ENCODE data around the gene CACNA2D2.

Gene CACNA2D2

DNA sequence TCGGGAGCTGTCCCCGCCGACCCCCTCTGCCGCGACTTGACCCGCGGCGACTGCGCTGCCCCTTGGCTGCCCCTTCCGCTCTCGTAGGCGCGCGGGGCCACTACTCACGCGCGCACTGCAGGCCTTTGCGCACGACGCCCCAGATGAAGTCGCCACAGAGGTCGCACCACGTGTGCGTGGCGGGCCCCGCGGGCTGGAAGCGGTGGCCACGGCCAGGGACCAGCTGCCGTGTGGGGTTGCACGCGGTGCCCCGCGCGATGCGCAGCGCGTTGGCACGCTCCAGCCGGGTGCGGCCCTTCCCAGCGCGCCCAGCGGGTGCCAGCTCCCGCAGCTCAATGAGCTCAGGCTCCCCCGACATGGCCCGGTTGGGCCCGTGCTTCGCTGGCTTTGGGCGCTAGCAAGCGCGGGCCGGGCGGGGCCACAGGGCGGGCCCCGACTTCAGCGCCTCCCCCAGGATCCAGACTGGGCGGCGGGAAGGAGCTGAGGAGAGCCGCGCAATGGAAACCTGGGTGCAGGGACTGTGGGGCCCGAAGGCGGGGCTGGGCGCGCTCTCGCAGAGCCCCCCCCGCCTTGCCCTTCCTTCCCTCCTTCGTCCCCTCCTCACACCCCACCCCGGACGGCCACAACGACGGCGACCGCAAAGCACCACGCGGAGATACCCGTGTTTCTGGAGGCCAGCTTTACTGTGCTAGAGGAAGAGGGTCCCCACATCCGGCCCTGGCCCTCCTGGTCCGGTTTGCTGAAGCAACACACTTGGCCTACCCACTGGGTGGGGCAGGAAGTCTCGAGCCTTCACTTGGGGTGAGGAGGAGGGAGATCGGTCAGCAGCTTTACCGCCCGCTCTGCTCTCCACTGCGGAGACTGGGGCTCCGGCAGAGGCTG, 162.7 kb downstream of the CACNA2D2 start, which contains the start of gene RASSF1:
TSS of gene RASSF1 (minus strand) at position 389 of the 882 bp plus-strand sequence. CDS start at position 358, 31 bp downstream.
- DNase-seq: peak; percentile 98

GRCh38 chr3:50340147-50340447, 163.3 kb downstream of the CACNA2D2 start:
- DNase-seq: peak; percentile 47

- DNase-seq: no peak
Observed at GRCh38 chr3:50339485-50340146, 163.8 kb downstream of the CACNA2D2 start.

DNA sequence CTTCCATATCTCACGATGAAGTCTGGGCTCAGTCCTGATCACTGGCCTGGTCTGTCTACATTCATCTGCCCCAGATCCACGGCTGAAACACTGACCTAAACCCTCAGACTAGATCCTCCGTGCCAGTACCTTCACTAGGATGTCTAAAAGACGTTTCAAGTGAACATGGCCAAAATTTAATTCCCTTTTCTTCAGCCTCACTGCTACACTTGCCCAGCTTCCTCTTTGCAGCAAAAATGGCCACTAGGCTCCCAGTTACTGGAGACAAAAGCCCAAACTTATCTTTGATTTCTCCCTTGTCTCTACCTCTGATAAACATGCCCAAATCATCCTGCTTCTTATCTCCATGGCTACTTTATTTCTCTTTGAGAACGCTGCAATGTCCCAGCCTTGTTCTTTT, 164.5 kb downstream of the CACNA2D2 start:
- peak; percentile 79 for DNase-seq

DNA sequence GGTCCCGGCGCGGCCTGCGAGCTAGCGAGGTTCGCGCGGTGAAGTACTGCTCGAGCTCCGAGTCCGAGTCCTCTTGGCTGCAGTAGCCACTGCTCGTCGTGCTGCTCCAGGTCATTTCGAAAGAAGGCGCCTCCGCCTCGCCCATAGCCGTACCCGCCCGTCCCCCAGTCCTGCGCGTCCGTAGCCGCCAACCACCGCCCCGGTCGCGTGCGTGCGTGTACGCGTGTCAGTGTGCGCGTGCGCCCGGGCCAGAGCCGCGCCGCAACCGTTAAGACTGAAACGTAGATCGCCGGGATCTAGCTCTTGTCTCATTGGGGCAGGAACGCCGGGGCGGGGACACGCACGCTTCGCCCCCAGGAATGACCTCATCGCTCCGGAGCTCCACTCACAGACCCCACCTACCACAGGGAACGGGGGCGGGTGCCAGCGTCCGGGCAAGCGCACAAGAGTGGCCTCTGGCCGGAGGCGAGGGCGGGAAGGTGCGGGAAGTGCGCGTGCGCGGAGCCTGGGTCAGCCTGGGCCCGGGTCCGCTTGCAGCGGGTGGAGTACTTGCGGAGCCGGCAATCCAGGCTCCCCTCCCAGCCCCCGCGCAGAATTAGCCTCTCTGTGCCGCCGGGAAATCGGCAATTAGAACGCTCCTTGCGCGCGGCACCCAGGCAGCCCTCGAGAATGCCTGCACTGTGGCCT, 166.1 kb downstream of the CACNA2D2 start:
- peak; percentile 100 for DNase-seq

DNA sequence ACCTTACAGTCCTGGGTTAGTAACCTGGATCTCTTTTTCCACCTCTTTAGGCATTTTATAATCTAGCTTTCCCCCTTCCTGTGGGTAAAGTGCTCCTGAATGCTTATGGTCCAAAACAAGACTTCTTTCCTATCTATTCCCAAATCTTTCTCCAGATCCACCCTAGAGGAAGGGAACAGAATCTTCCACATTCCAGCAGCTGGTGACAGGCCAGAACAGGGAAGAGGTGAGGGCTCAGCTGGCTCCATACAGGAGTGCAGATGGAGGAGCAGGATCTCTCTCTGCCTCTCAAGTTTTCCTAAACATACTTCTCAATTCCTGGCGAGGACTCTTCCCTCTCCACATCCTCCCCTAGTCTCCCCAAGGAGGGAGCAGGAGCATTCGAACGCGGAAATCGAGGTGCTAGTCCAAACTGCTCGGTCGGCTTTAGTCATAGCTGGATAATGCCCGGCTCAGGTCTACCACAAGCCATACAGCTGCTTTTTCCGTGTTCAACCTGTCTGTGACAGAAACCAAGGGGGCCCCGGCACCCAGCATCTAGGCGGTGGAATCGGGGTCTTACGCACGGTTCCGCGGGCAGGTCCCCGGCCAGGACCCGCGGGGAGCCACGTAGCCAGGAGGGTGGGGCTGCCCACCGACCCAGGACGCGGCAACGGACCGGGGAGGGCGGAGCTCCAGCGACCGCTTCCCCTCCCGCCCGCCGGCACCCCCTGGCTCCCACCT, 166.8 kb downstream of the CACNA2D2 start:
- DNase-seq: no peak

DNA sequence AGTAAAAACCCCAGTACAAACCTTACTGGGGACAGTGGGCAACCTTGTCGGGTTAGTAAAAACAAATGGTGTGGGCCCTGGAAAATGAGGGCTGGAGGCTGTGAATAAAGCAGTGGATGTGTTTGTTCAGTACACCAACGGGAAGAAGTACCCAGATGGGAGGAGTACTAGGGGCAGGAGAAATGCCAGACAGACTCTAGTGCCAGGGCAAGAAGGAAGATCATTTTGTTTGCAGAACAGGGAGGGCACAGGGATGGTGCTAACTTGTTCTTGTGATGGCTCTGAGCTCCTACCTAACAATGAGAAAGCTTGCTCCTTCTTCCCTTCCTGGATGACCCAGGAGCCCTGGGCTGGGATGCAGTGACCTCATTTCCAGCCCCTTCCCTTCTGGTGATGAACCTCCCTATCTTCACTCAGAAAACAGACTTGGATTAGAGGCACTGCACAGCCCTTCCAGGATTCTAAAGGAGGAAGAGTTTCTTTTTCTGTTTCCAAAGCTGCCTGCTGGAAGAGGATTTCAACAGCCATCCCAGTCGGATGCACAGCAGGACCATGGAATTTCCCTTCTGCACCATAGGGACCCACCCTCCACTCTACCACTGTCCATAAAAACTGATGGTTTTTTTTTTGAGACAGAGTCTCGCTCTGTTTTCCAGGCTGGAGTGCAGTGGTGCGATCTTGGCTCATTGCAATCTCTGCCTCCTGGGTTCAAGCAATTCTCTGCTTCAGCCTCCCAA, 168.9 kb downstream of the CACNA2D2 start:
- no peak for DNase-seq

DNA sequence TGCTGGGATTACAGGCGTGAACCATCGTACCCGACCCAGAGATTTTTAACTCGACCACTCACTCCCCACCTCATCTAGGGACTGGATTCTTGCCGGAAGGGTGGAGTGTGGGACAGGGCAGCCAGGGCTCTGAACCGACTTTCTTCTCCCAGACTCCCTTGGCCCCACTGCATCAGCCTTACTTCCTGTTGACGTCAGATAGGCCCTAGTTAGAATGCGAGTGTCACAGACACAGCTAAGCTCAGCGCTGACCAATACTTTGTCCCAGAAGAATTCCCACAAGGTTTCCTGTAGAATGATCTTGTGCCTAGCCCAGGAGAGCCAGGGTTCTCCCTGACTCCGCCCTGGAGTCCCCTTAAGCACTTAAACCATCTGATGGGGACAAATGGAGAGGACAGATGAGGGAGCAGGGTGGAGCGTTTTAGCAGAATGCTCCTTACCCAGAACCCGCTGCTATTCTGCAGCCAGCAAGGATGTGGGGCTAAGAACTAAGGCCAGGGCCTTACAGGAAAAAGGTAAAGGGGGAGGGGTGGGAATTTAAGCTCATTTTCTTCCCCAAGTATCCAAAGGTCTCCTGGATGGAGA, 169.6 kb downstream of the CACNA2D2 start:
- DNase-seq: no peak

- DNase-seq: no peak
Observed at GRCh38 chr3:50331364-50331907, 172.0 kb downstream of the CACNA2D2 start.

DNA sequence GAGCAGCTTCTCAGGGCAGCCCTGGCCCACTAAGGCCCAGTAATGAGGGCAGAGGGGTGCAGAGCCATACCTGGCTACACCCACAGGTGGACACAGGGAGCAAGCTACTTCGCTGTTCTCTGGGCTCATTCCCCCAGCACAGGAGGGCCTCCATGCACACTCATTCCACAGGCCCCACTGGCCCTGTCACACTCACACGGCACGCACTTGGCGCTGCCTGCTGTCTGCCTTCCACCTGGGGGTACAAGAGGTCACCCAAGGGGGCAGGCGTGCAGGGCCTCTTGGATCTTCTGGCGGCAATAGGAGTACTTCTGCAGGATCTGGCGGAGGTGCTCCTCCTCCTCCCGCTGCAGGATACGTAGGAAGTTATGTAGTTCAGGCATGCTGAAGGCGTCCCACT, 173.1 kb downstream of the CACNA2D2 start:
- DNase-seq: no peak

- peak; percentile 99 for DNase-seq
Observed at GRCh38 chr3:50327943-50328691, 175.3 kb downstream of the CACNA2D2 start, which contains the start of gene TUSC2. TSS of gene TUSC2 (minus strand) at chr3:50328223. CDS start at chr3:50328099, 124 bp downstream.

DNA sequence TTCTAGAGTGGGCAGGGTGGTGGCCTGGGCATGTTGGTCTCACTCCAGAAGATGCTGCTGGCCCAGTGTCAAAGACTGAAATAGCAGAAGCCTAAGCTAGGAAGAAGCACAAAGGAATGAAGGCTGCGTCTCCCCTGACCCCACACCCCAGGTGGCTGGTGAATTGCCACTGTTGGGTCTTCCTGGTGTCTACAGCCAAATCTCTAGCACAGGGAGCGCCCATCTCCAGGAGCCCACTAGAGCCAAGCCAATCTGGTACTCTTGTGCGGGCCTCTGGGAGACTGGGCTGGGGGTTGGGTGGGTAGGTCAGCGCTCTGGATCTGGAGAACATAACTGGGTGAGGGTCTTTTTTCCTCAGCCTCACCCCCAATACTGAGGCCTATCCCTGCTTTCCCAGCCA, 176.3 kb downstream of the CACNA2D2 start:
- DNase-seq: no peak

GRCh38 chr3:50326182-50326541, 177.3 kb downstream of the CACNA2D2 start:
- no peak for DNase-seq

- no peak for DNase-seq
Observed at GRCh38 chr3:50325497-50326181, 177.8 kb downstream of the CACNA2D2 start.

GRCh38 chr3:50325113-50325480, 178.3 kb downstream of the CACNA2D2 start:
- no peak for DNase-seq

- peak; percentile 86 for DNase-seq
Observed at GRCh38 chr3:50324351-50325112, 178.9 kb downstream of the CACNA2D2 start.

DNA sequence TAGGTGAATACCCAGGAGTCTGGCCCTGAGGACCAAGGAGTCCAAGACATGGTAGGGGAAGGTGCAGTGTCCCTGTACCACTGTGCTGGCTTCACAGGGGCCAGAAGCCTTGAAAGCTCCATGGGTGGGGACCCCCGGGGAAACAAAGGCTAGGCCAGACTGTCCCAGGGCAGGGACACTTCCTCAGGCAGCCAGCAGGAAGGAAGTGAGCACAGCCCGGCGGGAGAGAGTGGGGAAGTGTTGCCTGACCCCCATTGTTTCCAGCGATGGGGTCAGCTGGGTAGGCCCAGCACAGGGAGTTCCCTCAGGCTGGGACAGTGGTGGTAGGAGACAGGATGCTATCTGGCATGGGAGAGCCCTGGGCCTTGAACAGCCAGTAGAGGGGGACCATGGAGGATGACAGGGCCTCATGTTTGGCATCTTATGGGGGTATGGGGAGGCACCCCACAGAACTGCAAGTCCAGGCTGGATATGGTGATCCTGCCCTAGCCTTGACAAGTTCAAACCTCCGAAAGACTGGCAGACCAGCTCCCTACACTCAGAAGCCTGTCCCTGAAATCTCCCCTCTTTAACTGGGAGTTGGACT, 179.7 kb downstream of the CACNA2D2 start:
- DNase-seq: no peak

- no peak for DNase-seq
Observed at GRCh38 chr3:50323092-50323600, 180.3 kb downstream of the CACNA2D2 start.

Data from hematopoietic multipotent progenitor cell treated with erythropoietin and hydrocortisone succinate and interleukin-3 and kit ligand, for 4 days (in vitro differentiated cells).